NCI-H2227 treated with DMSO at 0.1 percent for 48 hours (cell line): ENCODE data around the gene KRT7.
"Not testable (repeated sequence)": the region's sequence is repeated elsewhere in the genome, so short reads cannot be mapped to it uniquely, and the experiment has no call there.

ENCODE experiments used
- DNase-seq: peaks from one replicate; lab custom pipeline; 2025; lab: John Stamatoyannopoulos, UW

KRT7 gene

GRCh38 chr12:52243856-52244614 lies 11.0 kb downstream of the KRT7 start:
- DNase-seq = no peak

- DNase-seq = no peak
These were observed 11.6 kb downstream of the KRT7 start for GRCh38 chr12:52244615-52244994.

- no peak for DNase-seq
These were observed 12.4 kb downstream of the KRT7 start for GRCh38 chr12:52245259-52245961.

GRCh38 chr12:52245962-52246569 lies 13.0 kb downstream of the KRT7 start:
- no peak for DNase-seq

GRCh38 chr12:52246720-52247621 lies 13.9 kb downstream of the KRT7 start:
- no peak for DNase-seq

- DNase-seq = no peak
These were observed 14.8 kb downstream of the KRT7 start for GRCh38 chr12:52247622-52248540.

GRCh38 chr12:52248541-52249461 lies 15.8 kb downstream of the KRT7 start:
- no peak for DNase-seq

- no peak for DNase-seq
These were observed 16.5 kb downstream of the KRT7 start for GRCh38 chr12:52249511-52250047.

- no peak for DNase-seq
These were observed 17.3 kb downstream of the KRT7 start for GRCh38 chr12:52250048-52250990.

GRCh38 chr12:52251367-52252051 lies 18.5 kb downstream of the KRT7 start:
- DNase-seq = no peak

- DNase-seq = not testable (repeated sequence)
These were observed 19.2 kb downstream of the KRT7 start for GRCh38 chr12:52252175-52252615.

GRCh38 chr12:52252728-52253343 lies 19.8 kb downstream of the KRT7 start:
- no peak for DNase-seq

GRCh38 chr12:52253391-52254179 lies 20.5 kb downstream of the KRT7 start:
- DNase-seq = no peak

GRCh38 chr12:52254180-52254964 lies 21.3 kb downstream of the KRT7 start:
- no peak for DNase-seq

- DNase-seq = no peak
These were observed 22.1 kb downstream of the KRT7 start for GRCh38 chr12:52254965-52255751.
